AG08396 (cell line): Measurements from ENCODE around the gene GTF3C1.

ENCODE experiments used
- DNase-seq: peaks from one replicate; pipeline ENCODE4 v3.0.0; 2012; ENCODE audit warnings: low spot score, mixed read lengths

The GTF3C1 gene

DNA sequence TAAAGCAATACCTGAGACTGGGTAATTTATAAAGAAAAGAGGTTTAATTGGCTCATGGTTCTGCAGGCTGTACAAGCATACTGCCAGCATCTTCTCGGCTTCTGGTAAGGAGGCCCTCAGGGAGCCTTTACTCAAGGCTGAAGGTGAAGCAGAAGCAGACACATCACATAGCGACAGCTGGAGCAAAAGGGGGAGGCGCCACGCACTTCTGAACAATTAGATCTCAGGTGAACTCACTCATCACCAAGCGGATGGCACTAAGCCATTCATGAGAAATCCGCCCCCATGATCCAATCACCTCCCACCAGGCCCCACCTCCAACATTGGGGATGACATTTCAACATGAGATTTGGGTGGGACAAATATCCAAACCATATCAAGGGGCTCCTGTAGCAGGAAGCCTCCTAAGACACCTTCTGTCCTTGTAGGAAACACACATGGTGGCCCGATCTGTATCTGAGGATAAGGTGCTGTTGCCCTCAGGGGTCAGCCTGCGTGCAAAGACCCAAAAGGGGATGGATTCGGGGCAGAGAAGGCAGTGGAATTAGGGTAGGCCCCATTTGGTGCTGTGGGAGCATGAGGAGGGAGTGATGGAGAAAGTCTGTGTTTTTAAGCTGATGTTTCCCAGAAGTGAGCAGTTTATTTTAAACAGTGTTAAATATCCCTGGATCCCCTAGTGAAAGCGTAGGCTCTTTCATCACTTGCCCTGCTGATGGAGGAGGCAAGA, 124.8 kb downstream of the GTF3C1 start:
- DNase-seq: no peak

DNA sequence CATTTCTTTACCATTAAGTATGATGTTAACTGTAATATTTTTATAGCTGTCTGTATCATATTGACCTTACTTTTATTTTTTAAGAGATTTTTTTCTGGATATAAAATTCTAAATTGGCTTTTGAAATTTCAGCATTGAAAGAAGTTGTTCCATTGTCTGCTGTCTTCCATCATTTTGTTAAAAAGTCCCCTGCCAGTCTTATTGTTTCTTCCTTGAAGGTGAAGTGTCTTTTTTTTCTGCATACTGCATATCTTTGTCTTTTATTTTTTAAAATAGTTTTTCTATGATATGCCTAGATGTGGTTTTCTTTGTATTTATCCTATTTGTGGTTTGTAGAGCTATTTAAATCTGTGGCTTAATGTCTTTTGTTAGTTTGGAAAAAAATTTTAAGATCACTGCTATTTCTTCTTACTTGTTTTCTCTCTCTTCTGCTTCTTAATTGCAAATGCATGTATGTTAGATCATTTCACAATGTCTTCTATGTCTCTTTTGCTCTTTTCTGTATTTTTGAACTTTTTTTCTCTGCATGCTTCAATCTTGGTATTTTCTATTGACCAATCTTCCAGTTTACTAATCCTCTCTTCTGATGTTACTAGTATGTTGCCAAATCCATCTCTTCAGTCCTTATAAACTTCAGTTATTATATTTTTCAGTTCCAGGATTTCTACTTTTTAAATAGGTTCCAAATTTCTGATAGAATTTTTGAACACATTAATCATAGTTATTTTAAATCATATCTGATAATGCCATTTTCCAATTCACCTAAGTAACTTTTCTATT, 127.6 kb downstream of the GTF3C1 start:
- DNase-seq: no peak

DNA sequence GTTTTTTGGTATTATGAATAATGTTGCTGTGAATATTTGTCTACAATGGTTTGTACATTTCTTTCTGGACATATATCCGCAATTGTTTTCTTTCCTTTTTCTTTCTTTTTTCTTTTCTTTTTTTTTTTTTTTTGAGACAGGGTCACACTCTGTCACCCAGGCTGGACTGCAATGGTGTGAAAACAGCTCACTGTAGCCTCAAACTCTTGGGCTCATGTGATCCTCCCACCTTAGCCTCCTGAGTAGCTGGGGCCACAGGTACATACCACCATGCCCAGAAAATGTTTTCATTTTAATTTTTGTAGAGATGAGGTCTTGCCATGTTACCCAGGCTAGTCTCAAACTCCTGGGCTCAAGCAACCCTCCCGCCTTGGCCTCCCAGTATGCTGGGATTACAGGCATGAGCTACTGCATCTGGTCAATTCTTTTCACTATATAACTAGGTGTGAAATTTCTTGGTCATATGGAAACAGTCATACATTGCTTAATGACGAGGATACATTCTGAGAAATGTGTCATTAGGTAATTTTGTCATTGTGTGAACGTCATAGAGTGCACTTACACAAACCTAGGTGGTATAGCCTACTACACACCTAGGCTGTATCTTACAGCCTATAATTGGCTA, 132.6 kb downstream of the GTF3C1 start:
- no peak for DNase-seq

DNA sequence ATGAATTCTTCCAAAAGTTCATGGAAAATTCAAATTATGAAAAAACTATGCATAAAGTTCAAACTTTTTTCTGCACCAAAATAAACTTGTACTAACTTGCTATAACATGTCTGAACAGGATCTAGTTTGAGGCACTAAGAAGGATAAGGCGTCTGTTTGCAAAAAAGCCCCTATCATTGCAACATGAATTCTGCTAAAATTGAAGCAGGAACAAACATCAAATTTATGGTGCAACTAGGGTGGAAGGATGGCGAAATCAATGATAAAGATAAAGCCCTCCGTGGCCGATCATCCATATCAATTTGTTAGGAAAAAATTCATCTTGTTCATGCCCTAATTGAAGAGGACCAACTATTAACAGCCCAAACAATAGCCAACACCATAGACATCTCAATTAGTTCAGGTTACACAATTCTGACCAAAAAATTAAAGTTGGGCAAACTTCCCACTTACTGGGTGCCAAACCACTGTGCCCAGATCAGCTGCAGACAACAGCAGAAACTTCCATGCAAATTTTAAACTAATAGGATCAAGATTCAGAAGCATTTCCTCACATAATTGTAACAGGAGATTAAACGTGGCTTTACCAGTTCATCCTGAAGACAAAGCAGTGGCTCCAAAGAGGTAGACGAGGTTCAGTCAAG, 134.8 kb downstream of the GTF3C1 start:
- no peak for DNase-seq

DNA sequence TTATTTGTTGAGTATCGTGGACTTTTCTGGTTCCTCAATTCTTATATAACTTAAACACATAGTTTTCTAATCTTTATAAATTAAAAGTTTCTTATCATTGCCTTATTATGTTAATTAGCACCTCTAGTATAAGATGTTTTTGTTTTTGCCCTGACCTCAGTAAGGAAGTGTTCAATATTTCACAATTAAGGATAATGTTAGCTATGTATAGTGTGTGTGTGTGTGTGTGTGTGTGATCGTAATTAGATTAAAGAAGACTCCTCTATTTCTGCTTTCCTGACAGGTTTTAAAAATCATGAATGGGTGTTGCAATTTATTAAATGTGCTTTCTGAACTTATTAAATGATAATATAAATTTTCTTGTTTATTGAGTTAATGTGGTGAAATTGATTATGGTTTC, 135.8 kb downstream of the GTF3C1 start:
- DNase-seq: no peak

DNA sequence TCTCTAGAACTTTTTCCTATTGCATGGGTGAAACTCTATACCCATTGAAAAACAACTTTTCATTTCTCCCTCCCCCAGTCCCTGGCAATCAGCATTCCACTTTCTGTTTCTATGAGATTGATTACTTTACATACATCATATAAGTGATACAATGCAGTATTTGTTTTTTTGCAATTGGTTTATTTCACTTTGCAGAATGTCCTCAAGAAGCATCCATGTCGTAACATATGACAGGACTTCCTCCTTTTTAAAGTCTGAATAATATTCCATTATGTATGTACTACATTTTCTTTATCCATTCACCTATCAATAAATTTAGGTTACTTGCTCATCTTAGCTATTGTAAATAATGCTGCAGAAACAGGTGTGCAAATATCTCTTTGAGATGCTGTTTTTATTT, 139.0 kb downstream of the GTF3C1 start:
- no peak for DNase-seq
